ENCODE measurements around the gene COL4A1. TPM values are rescaled to one million over a fixed set of nuclear protein-coding genes. Genes with fewer than 3 reads are reported as not detected.

COL4A1 gene
- polyA plus RNA-seq, 2 of the 4 experiments (the other 2 are of a cell fraction), result 23.8 to 71.3 TPM

DNA sequence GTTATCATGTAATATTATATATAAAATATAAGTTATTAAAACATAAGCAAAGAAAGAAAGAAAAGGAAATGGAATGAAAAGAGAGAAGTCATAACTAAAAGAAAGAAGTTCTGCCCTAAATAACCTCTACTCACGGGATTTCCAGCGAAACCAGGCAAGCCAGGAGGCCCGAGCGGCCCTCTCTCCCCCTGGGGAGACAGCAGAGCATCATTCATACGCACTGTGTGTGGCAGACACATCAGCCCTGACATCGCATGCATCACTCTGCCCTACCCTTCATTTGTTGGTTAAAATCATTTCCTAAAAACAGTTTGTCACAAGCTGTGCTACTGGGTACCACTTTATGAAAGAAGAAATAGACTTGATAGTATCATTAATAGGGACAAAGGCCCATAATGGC, 95.2 kb downstream of the COL4A1 start:
- FAIRE-seq (no peak), ATAC-seq (no peak), DNase-seq (ENCODE audit: low read depth in 1 of 2, low spot score in 1 of 2) (no peak)
- Histone ChIP-seq H3K4me3 (no peak overlapping the region), H3K27ac (no peak overlapping the region), H3K4me2 (no peak overlapping the region), H3K9me3 (no peaks in the 10 kb centered on the region), H3K4me1 (no peaks in the 10 kb centered on the region)
- 89% methylated on average over 6 of the region's 6 CpGs for WGBS (ENCODE audit: missing lambda C conversion rate)
- TF ChIP-seq TFCP2L1 (CRISPR knock-in tag; IDR thresholded peaks at IDR 0.05), result no peak
- no peak for TF ChIP-seq RNF2 (IDR thresholded peaks at IDR 0.05; ENCODE audit: borderline replicate concordance, low read depth)
- TF ChIP-seq MYC (IDR thresholded peaks at IDR 0.05; ENCODE audit: borderline replicate concordance, low read length), result no peak
- TF ChIP-seq JUNB (IDR thresholded peaks at IDR 0.05), result no peak
- TF ChIP-seq, protein P1, sequence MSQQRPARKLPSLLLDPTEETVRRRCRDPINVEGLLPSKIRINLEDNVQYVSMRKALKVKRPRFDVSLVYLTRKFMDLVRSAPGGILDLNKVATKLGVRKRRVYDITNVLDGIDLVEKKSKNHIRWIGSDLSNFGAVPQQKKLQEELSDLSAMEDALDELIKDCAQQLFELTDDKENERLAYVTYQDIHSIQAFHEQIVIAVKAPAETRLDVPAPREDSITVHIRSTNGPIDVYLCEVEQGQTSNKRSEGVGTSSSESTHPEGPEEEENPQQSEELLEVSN (IDR thresholded peaks at IDR 0.05; ENCODE audit: borderline replicate concordance, low read depth), result no peak
- no peak for TF ChIP-seq HOXA7 (CRISPR knock-in tag; IDR thresholded peaks at IDR 0.05)
- no peak for TF ChIP-seq NFE2L2 (conservative IDR thresholded peaks at IDR 0.05; ENCODE audit: low read length)
- no peak for TF ChIP-seq EHF (CRISPR knock-in tag; IDR thresholded peaks at IDR 0.05)
- TF ChIP-seq JUN (IDR thresholded peaks at IDR 0.05), result no peak
- TF ChIP-seq ZC3H11A (IDR thresholded peaks at IDR 0.05), result no peak
- TF ChIP-seq KDM5A (IDR thresholded peaks at IDR 0.05), result no peak
- no peak for TF ChIP-seq BHLHE40 (IDR thresholded peaks at IDR 0.05; ENCODE audit: low read depth, low read length)
- TF ChIP-seq RAD21 (conservative IDR thresholded peaks at IDR 0.05 in 1 of 2, IDR thresholded peaks at IDR 0.05 in 1 of 2), result no peak
- no peak for TF ChIP-seq FOXS1 (CRISPR knock-in tag; IDR thresholded peaks at IDR 0.05)
- CTCF ChIA-PET, result no interaction called here
- POLR2A ChIA-PET, result no interaction called here

DNA sequence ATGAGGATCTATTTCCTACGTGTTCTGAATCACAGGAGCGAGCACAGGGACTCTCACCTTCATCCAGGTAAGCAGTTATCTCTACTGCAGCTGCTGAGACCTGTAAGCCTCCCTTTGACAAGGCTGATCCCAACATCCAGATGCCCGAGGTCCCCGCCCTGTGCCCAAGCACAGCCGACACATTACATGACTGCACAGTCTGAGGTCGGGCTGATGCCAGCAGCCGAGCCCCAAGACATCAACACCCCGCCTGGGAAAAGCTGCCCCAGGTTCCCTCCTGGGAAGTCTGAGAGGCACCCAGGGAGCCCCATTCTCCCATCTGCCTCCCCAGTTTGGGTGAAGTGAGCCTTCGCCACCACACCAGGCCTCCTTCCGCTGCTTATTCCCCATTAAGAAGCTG, 95.9 kb downstream of the COL4A1 start:
- H3K4me1 ChIP-seq, result no peaks in the 10 kb centered on the region
- no peak overlapping the region for H3K4me3 ChIP-seq
- no peak overlapping the region for H3K4me2 ChIP-seq
- H3K9me3 ChIP-seq, result no peaks in the 10 kb centered on the region
- DNase-seq (ENCODE audit: low read depth in 1 of 2, low spot score in 1 of 2), result no peak
- WGBS (ENCODE audit: missing lambda C conversion rate), result 89% methylated on average over 8 of the region's 10 CpGs
- ATAC-seq, result no peak
- CTCF ChIA-PET, result no interaction called here
- POLR2A ChIA-PET, result no interaction called here
- FAIRE-seq, result no peak
- no peak overlapping the region for H3K27ac ChIP-seq
- TF ChIP-seq HEYL (CRISPR knock-in tag; IDR thresholded peaks at IDR 0.05) (no peak), KDM5A (IDR thresholded peaks at IDR 0.05) (no peak)

DNA sequence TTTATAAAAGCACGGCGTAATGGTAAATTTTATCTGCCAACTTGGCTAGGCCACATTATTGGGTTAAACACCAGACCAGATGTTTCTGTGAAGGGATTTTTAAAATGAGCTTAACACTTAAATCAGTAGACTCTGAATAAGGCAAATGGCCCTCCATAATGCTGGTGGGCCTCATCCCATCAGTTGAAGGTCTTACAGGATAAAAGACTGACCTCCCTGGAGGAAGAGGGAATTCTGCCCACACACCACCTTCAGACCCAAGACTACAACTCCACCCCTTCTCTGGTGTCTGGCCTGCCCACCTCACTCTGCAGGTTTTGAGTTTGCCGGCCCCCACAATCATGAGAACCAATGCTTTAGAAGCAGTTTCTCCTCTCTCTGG, 96.4 kb downstream of the COL4A1 start:
- ATAC-seq, result no peak
- no peak for FAIRE-seq
- POLR2A ChIA-PET, result no interaction called here
- Histone ChIP-seq H3K4me2 (no peak overlapping the region), H3K4me3 (no peak overlapping the region), H3K9me3 (no peaks in the 10 kb centered on the region), H3K4me1 (no peaks in the 10 kb centered on the region), H3K27ac (no peak overlapping the region)
- CTCF ChIA-PET, result no interaction called here
- DNase-seq (ENCODE audit: low read depth in 1 of 2, low spot score in 1 of 2), result no peak
- no peak for TF ChIP-seq ZFP36 (IDR thresholded peaks at IDR 0.05; ENCODE audit: borderline replicate concordance, partially characterized antibody)
- TF ChIP-seq MAFK (IDR thresholded peaks at IDR 0.05; ENCODE audit: partially characterized antibody), result no peak
- TF ChIP-seq FOSB (CRISPR knock-in tag; IDR thresholded peaks at IDR 0.05), result no peak
- TF ChIP-seq, protein P2, sequence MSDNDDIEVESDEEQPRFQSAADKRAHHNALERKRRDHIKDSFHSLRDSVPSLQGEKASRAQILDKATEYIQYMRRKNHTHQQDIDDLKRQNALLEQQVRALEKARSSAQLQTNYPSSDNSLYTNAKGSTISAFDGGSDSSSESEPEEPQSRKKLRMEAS (IDR thresholded peaks at IDR 0.05), result no peak
- no peak for TF ChIP-seq MYC (IDR thresholded peaks at IDR 0.05; ENCODE audit: borderline replicate concordance, low read length)
- TF ChIP-seq, protein P3, sequence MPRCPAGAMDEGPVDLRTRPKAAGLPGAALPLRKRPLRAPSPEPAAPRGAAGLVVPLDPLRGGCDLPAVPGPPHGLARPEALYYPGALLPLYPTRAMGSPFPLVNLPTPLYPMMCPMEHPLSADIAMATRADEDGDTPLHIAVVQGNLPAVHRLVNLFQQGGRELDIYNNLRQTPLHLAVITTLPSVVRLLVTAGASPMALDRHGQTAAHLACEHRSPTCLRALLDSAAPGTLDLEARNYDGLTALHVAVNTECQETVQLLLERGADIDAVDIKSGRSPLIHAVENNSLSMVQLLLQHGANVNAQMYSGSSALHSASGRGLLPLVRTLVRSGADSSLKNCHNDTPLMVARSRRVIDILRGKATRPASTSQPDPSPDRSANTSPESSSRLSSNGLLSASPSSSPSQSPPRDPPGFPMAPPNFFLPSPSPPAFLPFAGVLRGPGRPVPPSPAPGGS (IDR thresholded peaks at IDR 0.05), result no peak
- TF ChIP-seq RAD21 (conservative IDR thresholded peaks at IDR 0.05 in 1 of 2, IDR thresholded peaks at IDR 0.05 in 1 of 2), result no peak
- TF ChIP-seq, protein P4, sequence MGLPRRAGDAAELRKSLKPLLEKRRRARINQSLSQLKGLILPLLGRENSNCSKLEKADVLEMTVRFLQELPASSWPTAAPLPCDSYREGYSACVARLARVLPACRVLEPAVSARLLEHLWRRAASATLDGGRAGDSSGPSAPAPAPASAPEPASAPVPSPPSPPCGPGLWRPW (IDR thresholded peaks at IDR 0.05), result no peak
- TF ChIP-seq, protein P5, sequence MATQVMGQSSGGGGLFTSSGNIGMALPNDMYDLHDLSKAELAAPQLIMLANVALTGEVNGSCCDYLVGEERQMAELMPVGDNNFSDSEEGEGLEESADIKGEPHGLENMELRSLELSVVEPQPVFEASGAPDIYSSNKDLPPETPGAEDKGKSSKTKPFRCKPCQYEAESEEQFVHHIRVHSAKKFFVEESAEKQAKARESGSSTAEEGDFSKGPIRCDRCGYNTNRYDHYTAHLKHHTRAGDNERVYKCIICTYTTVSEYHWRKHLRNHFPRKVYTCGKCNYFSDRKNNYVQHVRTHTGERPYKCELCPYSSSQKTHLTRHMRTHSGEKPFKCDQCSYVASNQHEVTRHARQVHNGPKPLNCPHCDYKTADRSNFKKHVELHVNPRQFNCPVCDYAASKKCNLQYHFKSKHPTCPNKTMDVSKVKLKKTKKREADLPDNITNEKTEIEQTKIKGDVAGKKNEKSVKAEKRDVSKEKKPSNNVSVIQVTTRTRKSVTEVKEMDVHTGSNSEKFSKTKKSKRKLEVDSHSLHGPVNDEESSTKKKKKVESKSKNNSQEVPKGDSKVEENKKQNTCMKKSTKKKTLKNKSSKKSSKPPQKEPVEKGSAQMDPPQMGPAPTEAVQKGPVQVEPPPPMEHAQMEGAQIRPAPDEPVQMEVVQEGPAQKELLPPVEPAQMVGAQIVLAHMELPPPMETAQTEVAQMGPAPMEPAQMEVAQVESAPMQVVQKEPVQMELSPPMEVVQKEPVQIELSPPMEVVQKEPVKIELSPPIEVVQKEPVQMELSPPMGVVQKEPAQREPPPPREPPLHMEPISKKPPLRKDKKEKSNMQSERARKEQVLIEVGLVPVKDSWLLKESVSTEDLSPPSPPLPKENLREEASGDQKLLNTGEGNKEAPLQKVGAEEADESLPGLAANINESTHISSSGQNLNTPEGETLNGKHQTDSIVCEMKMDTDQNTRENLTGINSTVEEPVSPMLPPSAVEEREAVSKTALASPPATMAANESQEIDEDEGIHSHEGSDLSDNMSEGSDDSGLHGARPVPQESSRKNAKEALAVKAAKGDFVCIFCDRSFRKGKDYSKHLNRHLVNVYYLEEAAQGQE (IDR thresholded peaks at IDR 0.05), result no peak
- no peak for TF ChIP-seq CBX8 (IDR thresholded peaks at IDR 0.05)
- no peak for TF ChIP-seq ZC3H11A (IDR thresholded peaks at IDR 0.05)
- no peak for TF ChIP-seq RFX5 (IDR thresholded peaks at IDR 0.05)
- TF ChIP-seq ESRRA (IDR thresholded peaks at IDR 0.05; ENCODE audit: borderline replicate concordance, low read length), result no peak
- no peak for TF ChIP-seq TP53 (CRISPR knock-in tag; IDR thresholded peaks at IDR 0.05)
- TF ChIP-seq KDM1A (IDR thresholded peaks at IDR 0.05; ENCODE audit: low read depth), result no peak
- no peak for TF ChIP-seq NR3C1 (IDR thresholded peaks at IDR 0.05)
- no peak for TF ChIP-seq HDAC2 (IDR thresholded peaks at IDR 0.05)
- no peak for TF ChIP-seq EHF (CRISPR knock-in tag; IDR thresholded peaks at IDR 0.05)
- TF ChIP-seq CHD4 (IDR thresholded peaks at IDR 0.05; ENCODE audit: borderline replicate concordance), result no peak
- no peak for TF ChIP-seq CHD2 (IDR thresholded peaks at IDR 0.05; ENCODE audit: low read length, partially characterized antibody)
- 95% methylated on average over 3 of the region's 3 CpGs for WGBS (ENCODE audit: missing lambda C conversion rate)

Measured in A549 (cell line).